Fibroblast of mammary gland (primary cell): Measurements from ENCODE around the gene TENM4.
A peak's percentile ranks its signal among the peaks of the same experiment; 100 is the strongest.

ENCODE experiments used
- DNase-seq: peaks from one replicate; pipeline ENCODE4 v3.0.0-alpha.2; 2010; ENCODE audit warnings: low read depth
- H3K4me3 ChIP-seq: 2 replicates; pipeline ENCODE4 v1.5.1; 2011; ENCODE audit warnings: low read depth, mild to moderate bottlenecking, low read length, moderate library complexity; ENCODE audit not compliant: control insufficient read depth
- TF ChIP-seq, protein P1 (sequence below): conservative IDR thresholded peaks from 2 replicates; pipeline ENCODE4 v1.5.1; 2011; ENCODE audit warnings: low read depth, low read length, inconsistent platforms; ENCODE audit not compliant: control insufficient read depth, insufficient read depth

The TENM4 gene

GRCh38 chr11:79185351-79185750 is 255.5 kb downstream of the TENM4 start:
- DNase-seq: no peak

GRCh38 chr11:79184285-79184684 is 256.5 kb downstream of the TENM4 start:
- TF ChIP-seq, protein P1, sequence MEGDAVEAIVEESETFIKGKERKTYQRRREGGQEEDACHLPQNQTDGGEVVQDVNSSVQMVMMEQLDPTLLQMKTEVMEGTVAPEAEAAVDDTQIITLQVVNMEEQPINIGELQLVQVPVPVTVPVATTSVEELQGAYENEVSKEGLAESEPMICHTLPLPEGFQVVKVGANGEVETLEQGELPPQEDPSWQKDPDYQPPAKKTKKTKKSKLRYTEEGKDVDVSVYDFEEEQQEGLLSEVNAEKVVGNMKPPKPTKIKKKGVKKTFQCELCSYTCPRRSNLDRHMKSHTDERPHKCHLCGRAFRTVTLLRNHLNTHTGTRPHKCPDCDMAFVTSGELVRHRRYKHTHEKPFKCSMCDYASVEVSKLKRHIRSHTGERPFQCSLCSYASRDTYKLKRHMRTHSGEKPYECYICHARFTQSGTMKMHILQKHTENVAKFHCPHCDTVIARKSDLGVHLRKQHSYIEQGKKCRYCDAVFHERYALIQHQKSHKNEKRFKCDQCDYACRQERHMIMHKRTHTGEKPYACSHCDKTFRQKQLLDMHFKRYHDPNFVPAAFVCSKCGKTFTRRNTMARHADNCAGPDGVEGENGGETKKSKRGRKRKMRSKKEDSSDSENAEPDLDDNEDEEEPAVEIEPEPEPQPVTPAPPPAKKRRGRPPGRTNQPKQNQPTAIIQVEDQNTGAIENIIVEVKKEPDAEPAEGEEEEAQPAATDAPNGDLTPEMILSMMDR: no peak
- no peak for DNase-seq
- H3K4me3 ChIP-seq: no peak overlapping the region

More at GRCh38 chr11:79185351-79185750, 255.5 kb downstream of the TENM4 start:
- no peak overlapping the region for H3K4me3 ChIP-seq
- TF ChIP-seq, protein P1: no peak

DNA sequence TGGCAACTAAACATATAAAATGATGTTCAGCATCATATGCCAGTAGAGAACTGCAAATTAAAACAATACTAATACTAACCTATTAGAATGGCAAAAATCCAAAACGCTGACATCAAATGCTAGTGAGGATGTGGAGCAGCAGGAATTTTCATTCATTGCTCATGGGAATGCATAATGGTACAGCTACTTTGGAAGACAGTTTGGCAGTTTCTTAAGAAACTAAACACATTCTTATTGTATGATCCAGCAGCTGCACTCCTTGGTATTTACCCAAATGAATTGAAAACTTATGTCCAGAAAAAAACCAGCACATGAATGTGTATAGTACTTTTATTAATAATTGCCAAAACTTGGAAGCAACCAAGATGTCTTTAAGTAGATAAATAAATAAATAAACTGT is 258.0 kb downstream of the TENM4 start:
- TF ChIP-seq, protein P1: no peak
- DNase-seq: peak; percentile 98
- no peak overlapping the region for H3K4me3 ChIP-seq

GRCh38 chr11:79179087-79179486 is 261.7 kb downstream of the TENM4 start:
- TF ChIP-seq, protein P1: no peak
- no peak overlapping the region for H3K4me3 ChIP-seq
- DNase-seq: peak; percentile 61

GRCh38 chr11:79174045-79175008 is 266.5 kb downstream of the TENM4 start:
- H3K4me3 ChIP-seq: no peak overlapping the region
- peak; percentile 80 for DNase-seq
- TF ChIP-seq, protein P1: no peak

- DNase-seq: peak; percentile 90
- TF ChIP-seq, protein P1: no peak
- no peak overlapping the region for H3K4me3 ChIP-seq
These were observed 267.2 kb downstream of the TENM4 start for GRCh38 chr11:79173615-79174014.

DNA sequence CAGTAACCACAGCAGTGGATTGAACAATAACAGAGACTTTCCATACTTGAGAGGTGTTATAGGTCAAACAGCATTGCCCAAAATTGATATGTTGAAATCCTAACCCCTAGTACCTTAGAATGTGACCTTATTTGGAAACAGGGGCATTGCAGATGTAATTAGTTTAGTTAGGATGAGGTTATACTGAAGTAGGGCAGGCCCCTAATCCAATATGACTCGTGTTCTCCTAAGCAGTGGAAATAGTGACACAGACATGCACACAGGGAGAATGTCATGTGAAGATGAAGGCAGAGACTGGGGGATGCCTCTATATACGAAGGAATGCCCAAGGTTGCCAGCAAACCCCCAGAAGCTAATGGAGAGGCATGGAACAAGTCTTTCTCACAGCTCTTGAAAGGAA is 270.5 kb downstream of the TENM4 start:
- TF ChIP-seq, protein P1: no peak
- peak; percentile 49 for DNase-seq
- no peak overlapping the region for H3K4me3 ChIP-seq
